Parathyroid adenoma (tissue), 2 donors: ENCODE measurements around the gene HEBP2.
A peak's percentile ranks its signal among the peaks of the same experiment; 100 is the strongest.

Experiments
- H2AFZ ChIP-seq: fragments of 300-600 bp; sonication (generic); one replicate; pipeline ENCODE4 v1.7.0; 2017; ENCODE audit warnings: antibody characterized with exemption, mild to moderate bottlenecking
- H3K27ac ChIP-seq: fragments of 300-600 bp; sonication (generic); one replicate; pipeline ENCODE4 v1.7.0; 2017
- H3K27me3 ChIP-seq: fragments of 300-600 bp; sonication (generic); one replicate; pipeline ENCODE4 v1.7.0; 2017; ENCODE audit warnings: low read length; ENCODE audit not compliant: control insufficient read depth, insufficient read depth
- H3K36me3 ChIP-seq: fragments of 300-600 bp; sonication (generic); one replicate; pipeline ENCODE4 v1.7.0; 2017; ENCODE audit warnings: low read length; ENCODE audit not compliant: control insufficient read depth, insufficient read depth
- H3K4me1 ChIP-seq: fragments of 300-600 bp; sonication (generic); one replicate; pipeline ENCODE4 v1.7.0; 2017; ENCODE audit warnings: control low read depth
- H3K4me2 ChIP-seq: fragments of 300-600 bp; sonication (generic); one replicate; pipeline ENCODE4 v1.7.0; 2017; ENCODE audit warnings: low read length
- H3K4me3 ChIP-seq: fragments of 300-600 bp; sonication (generic); one replicate; pipeline ENCODE4 v1.7.0; 2017; ENCODE audit warnings: low read depth, low read length
- H3K79me2 ChIP-seq: fragments of 300-600 bp; sonication (generic); one replicate; pipeline ENCODE4 v1.7.0; 2017; ENCODE audit warnings: control low read depth
- H3K9ac ChIP-seq: fragments of 300-600 bp; sonication (generic); one replicate; pipeline ENCODE4 v1.7.0; 2017; ENCODE audit warnings: mild to moderate bottlenecking
- H3K9me3 ChIP-seq: fragments of 300-600 bp; sonication (generic); one replicate; pipeline ENCODE4 v1.7.0; 2017; ENCODE audit warnings: low read length; ENCODE audit not compliant: control insufficient read depth
- CTCF ChIP-seq: fragments of 300-600 bp; sonication (generic); IDR thresholded peaks from one replicate; pipeline ENCODE4 v1.7.0; 2017; ENCODE audit warnings: antibody characterized with exemption, mild to moderate bottlenecking
- donor health status: primary hyperparathyroidism.

The HEBP2 gene

DNA sequence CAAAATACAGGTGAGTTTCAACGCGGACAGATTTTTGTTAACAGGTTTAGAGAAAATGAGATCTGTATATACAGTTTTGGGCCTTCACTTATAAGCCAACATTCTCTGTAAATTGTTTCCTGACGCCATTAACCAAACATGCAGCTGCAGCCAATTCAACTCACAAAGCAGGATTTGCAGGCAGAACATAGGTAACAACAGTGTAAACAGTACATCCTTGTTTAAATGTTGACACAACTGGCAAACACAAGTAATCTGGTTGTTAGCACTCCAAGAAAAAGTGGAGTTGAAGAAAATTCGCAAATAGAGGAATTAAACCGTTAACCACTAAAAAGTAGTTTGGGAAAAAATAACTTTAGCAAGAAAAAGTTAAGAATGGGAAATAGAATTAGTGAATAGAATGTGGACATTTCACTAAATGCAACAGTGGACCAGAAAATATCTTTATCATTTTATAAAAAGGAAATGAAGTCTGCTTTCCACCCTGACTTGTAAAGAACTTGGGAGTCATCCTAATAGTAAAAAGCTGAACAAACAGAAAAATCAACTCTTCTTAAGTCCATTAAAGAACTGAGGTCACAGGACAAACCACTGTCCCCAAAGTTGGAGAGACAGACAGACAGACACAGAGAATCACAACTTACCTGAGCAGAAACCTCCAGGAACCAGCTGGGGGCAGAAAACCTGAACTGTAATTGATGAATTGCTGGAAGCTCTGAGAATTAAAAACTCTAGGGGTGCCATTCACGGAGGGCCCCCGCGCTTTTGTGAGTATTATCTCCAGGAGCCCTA, 16.2 kb upstream of the HEBP2 start:
- Histone ChIP-seq H3K4me1 (peaks cover 3% of the 10 kb centered on the region), H3K9ac (no peak overlapping the region), H3K27ac (no peak overlapping the region), H3K9me3 (no peaks in the 10 kb centered on the region), H3K36me3 (no peaks in the 10 kb centered on the region), H2AFZ (no peak overlapping the region), H3K4me2 (no peak overlapping the region), H3K27me3 (no peaks in the 10 kb centered on the region), H3K4me3 (no peak overlapping the region), H3K79me2 (no peaks in the 10 kb centered on the region)
- TF ChIP-seq CTCF, result no peak

DNA sequence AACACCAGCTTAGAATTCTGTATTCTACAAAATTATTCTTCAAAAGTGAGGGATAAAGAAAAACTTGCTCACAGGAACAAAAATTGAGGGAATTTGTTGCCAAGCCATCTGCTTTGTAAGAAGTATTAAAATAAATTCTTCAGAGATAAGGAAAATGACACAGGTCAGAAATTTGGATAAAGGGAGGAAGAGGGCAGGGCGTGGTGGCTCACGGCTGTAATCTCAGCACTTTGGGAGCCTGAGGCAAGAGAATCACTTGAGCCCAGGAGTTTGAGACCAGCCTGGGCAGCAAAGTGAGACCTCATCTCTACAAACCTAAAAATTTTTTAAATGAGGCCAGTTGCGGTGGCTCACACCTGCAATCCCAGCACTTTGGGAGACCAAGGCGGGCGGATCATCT, 14.5 kb upstream of the HEBP2 start:
- Histone ChIP-seq H3K79me2 (no peaks in the 10 kb centered on the region), H3K9ac (no peak overlapping the region), H2AFZ (no peak overlapping the region), H3K27me3 (no peaks in the 10 kb centered on the region), H3K36me3 (no peaks in the 10 kb centered on the region), H3K4me3 (no peak overlapping the region), H3K4me1 (peaks cover 6% of the 10 kb centered on the region), H3K27ac (no peak overlapping the region), H3K9me3 (no peaks in the 10 kb centered on the region), H3K4me2 (no peak overlapping the region)
- TF ChIP-seq CTCF, result no peak

- no peaks in the 10 kb centered on the region for H3K36me3 ChIP-seq
- no peaks in the 10 kb centered on the region for H3K79me2 ChIP-seq
- no peak overlapping the region for H2AFZ ChIP-seq
- H3K4me3 ChIP-seq, result no peak overlapping the region
- peak overlapping the region; percentile 22 for H3K4me2 ChIP-seq
- no peak overlapping the region for H3K27ac ChIP-seq
- no peaks in the 10 kb centered on the region for H3K9me3 ChIP-seq
- peaks cover 6% of the 10 kb centered on the region for H3K4me1 ChIP-seq
- no peak overlapping the region for H3K9ac ChIP-seq
- no peak for TF ChIP-seq CTCF
- H3K27me3 ChIP-seq, result no peaks in the 10 kb centered on the region
These were observed 9.9 kb upstream of the HEBP2 start for GRCh38 chr6:138393871-138394783.

DNA sequence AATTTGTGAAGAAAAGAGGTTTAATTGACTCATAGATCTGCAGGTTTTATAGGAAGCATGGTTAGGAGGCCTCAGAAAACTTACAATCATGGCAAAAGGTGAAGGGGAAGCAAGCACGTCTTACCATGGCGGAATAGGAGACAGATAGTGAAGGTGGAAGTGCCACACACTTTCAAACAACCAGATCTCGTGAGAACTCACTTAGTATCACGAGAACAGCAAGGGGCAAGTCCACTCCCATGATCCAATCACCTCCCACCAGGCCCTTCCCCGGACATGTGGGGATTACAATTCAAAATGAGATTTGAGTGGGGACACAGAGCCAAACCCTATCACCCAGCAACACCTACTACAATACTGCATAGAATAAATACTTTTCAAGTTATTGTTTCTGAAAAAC, 7.3 kb upstream of the HEBP2 start:
- H3K4me2 ChIP-seq, result no peak overlapping the region
- no peak overlapping the region for H3K4me3 ChIP-seq
- H3K79me2 ChIP-seq, result no peaks in the 10 kb centered on the region
- H2AFZ ChIP-seq, result no peak overlapping the region
- H3K9me3 ChIP-seq, result no peaks in the 10 kb centered on the region
- no peaks in the 10 kb centered on the region for H3K36me3 ChIP-seq
- TF ChIP-seq CTCF, result no peak
- H3K27me3 ChIP-seq, result no peaks in the 10 kb centered on the region
- no peak overlapping the region for H3K27ac ChIP-seq
- peaks cover 6% of the 10 kb centered on the region for H3K4me1 ChIP-seq
- H3K9ac ChIP-seq, result no peak overlapping the region
